SK-MEL-5 (cell line): ENCODE results near the gene TPSAB1. TPM values are rescaled to one million over a fixed set of nuclear protein-coding genes. Genes with fewer than 3 reads are reported as not detected.
"Not testable (repeated sequence)": the region's sequence is repeated elsewhere in the genome, so short reads cannot be mapped to it uniquely, and the experiment has no call there.

Experiments used
- DNase-seq: peaks from one replicate; pipeline ENCODE4 v3.0.0-alpha.2; 2016; ENCODE audit warnings: low read depth, low spot score
- in situ Hi-C: cut with HindIII; loops from 2 replicates; pipeline ENCODE4 v1.10.0; 2016; ENCODE audit warnings: low sequenced_read_pairs, high pct_unique_total_duplicates, low pct_unique_long_range_greater_than_20kb
- polyA plus RNA-seq, 2 experiments: library from polyadenylated mRNA; depleted of rRNA; stranded (reverse); fragments of >200 nt; gene quantifications; 2 replicates each; pipeline ENCODE4 v1.2.3, GENCODE V29; 2015
- total RNA-seq: library from RNA; depleted of rRNA; stranded (reverse); fragments of >200 nt; shearing (Covaris generic); gene quantifications from 2 replicates; pipeline ENCODE4 v1.2.3, GENCODE V29; 2014; rRNA removed

Gene TPSAB1
- not detected in 2 replicates for total RNA-seq
- not detected in 2 replicates for polyA plus RNA-seq (2015; cell fraction: cytosol; rRNA removed)
- not detected in 2 replicates for polyA plus RNA-seq (2015; cell fraction: nucleus; rRNA removed)

DNA sequence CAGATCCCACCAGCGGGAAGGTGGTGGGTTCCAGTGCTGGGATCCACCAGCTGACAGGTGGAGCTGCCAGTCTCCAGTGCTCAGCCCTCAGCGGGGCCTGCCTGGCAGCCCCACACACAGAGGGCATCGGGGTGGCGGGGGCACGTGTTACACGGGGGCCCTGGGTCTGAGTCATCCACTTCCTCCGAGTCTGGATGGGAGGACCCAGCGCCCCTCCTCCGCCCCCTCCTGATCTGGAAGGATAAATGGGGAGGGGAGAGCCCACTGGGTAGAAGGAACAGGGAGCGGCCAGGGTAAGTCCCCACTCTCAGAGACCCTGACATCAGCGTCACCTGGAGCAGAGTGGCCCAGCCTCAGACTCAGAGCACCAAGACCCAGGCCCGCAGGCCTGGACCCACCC lies at the start of gene TPSAB1:
Gene TPSAB1, plus strand, starts transcription at position 270 of the 400 bp plus-strand sequence. CDS start 234 bp downstream, outside the sequence.
- DNase-seq, in situ Hi-C loops: not testable (repeated sequence)

DNA sequence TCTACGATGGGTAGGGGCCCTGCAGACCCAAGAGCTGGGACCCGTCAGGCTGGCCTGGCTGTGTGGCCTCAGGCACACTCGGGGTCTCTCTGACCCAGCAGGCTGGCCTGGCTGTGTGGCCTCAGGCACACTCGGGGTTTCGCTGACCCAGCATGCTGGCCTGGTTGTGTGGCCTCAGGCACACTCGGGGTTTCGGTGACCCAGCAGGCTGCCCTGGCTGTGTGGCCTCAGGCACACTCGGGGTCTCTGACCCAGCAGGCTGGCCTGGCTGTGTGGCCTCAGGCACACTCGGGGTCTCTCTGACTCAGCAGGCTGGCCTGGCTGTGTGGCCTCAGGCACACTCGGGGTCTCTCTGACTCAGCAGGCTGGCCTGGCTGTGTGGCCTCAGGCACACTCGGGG lies 49.7 kb upstream of the TPSAB1 start:
- in situ Hi-C loops, DNase-seq: not testable (repeated sequence)

DNA sequence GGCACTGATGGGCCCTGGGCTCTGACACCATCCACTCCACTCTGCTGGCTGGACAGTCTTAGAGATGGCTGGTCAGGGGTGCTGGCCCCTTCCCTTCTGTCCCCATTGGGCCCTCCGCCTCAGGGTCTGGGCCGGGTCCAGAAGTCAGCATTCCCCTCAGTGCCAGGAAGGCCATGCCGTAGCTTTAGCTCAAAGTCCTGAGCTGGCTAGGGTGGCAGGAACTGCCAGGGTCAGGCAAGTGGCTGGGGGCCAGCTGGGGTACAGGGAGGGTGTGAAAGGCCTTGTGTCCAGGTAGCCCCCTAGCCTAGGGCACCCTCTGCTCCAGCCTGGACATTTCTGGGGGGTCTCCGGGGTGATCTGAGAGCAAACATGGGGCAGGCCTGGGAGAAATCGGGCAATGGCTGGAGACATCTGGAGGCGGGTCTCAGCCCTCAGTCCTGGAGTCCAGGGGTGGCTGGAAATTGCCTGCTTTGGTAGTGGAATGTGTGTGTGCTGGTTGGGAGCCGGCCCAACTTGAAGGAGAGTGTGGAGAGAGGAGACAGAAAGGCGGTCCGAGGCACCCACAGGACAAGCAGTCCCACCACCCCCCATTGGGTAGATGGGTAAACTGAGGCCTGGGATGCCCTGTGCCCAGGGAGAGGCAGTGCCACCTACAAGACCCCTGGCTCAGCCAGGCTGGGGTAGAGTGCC lies 48.0 kb upstream of the TPSAB1 start:
- DNase-seq, result no peak
- in situ Hi-C loops, result no loop called here

DNA sequence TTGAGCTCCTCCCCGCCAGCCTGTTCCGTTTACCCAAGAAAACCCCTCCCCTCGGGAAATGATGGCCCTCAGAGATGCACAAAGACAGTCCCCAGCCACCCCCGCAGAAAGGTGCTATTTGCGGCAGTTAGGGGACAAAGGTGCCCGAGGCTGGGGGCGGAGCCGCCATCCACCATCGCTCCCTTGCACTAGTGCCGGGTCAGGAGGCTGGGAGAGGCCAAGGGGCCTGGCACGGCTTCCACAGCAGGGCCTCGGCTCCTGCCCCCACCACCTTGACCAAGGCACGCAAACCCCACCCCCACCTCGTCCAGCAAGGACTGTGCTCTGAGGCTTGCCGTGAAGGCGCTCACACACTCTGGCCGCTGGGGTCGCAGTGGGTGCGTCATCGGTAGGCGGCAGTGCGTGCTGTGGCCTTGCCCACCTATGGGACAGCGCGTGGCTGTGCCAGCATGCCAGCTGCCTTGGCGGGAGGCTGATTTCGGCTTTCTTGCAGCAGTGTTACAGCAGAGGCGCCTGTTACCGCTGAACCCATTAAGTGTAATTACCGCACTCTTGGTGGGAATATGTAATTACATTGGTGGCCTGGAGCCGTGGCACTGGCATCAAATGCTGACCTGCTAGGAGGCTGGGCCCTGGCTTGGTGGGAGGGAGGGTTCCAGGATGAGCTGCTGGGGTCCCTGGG lies 47.2 kb upstream of the TPSAB1 start:
- no peak for DNase-seq
- in situ Hi-C loops, result no loop called here

DNA sequence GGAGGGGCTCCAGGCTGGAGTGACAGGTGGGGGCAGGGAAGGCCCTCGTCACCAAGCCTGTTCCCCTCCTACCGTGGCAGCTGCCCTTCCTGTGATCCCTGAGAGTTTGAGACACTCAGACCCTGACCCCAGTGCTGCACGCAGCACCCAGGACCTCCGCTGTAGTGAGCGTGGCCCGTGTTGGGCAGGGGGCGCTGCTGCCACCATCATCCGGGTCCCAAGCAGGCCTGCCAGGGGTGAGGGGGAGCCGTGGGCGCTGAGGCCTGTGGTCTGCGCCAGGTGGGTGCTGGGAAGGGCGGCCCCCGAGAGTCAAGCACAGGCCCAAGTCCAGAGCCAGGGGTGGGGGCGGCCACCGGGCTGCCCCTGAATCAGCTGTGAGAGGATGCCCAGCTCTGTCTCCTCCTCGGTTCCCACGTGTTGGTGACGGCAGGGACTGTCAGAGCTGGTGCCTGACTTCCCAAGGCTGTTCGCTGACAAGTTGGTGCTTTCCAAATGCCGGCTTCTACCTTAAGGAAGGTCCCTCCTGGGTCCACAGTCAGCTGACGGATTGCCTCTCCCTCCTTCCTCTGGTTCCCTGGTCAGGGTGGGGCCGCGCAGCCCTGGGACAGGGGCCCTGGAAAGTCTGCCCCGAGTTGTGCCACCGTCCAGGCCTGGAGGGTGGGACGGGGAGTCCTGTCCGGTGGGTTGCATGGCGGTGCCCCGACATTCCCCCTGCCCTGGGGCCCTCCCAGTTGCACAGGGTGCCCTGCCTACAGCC lies 46.5 kb upstream of the TPSAB1 start:
- no peak for DNase-seq
- in situ Hi-C loops, result no loop called here

DNA sequence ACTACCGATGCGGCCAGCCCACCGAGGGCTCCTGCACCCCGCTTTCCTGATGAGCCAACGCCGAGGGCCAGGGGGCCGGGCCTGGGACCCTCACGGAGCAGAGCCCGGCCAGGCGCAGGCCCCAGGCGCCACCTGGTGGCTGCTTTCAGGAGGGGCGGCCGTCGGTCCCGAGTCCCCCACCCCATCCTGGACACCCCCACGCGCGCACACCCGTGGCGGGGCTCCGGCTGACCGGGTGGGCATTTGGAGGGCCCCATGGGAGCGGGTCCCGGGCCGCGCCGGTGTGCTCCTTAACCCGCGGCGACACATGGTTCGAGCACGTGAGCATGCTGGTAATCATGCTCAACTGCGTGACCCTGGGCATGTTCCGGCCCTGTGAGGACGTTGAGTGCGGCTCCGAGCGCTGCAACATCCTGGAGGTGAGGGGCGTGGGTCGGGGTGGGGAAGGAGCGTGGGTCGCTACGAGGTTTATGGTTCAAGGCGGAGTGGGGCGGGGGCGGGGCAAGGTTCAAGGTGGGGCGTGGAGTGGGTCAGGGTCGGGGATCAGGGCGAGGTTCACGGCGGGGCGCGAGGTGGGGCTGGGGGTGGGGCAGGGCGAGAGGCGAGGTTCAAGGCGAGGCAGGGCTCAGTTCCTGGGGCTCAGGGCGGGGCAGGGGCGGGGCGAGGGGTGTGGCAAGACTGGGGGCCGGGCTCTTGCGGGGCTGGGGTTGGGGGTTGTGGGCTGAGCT lies 45.7 kb upstream of the TPSAB1 start:
- in situ Hi-C loops, result no loop called here
- no peak for DNase-seq

DNA sequence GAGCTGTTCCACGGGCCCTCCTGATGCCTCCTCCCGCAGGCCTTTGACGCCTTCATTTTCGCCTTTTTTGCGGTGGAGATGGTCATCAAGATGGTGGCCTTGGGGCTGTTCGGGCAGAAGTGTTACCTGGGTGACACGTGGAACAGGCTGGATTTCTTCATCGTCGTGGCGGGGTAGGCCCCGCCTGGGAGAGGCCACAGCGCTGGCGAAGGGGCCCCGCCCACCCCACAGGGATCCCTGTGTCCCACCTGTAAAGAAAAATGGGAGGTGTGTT lies 45.2 kb upstream of the TPSAB1 start:
- in situ Hi-C loops, result no loop called here

DNA sequence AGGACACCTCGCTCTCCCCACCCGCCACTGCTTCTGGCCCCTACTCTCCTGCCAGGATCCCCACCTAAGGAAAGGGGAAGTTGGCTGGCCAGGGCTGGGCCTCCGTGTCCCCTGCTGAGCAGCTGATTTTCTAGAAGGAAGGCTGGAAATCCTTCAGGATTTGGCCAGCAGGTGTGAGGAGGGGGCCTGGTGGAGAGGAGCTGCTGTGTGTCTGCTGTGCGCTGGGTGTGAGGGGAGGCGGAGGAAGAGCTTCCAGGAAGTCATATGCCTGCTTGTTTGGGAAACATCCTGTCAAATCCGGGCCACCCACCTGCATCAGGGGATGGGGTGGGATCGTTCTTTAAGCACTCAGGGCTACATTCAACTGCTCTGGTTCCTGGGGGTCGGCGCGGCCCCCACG lies 44.0 kb upstream of the TPSAB1 start:
- in situ Hi-C loops, result no loop called here
- no peak for DNase-seq

More for the DNA sequence above, 45.2 kb upstream of the TPSAB1 start:
- DNase-seq, result no peak

DNA sequence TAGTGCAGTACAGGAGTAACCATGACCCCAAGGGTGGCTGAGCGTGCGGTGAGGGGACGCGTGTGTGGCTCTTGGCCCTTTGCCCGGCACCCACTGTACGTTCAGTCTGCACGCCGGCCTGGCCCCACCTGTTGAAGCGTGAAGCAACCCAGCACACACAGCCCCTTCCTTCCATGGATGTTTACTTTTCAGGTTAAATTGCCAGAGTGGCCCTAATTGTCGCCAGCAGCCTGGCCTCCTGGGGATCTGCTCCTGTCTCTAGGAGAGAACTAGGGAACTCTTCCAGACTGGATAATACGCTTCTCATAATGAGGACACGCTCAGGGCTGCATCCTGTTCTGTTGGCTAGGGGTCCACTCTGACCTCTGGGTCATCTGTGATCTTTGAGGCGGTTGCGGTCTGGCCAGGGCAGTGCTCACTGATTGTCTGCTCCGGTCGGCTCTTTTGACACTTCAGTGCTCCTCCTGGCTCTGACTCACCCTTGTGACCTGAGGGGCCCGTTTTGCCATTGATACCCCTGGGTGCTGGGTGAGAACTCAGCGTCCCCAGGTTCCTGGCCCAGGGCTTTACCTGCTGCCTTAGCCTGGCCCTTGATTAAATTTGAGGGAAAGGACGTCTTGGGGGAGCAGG lies 43.2 kb upstream of the TPSAB1 start:
- in situ Hi-C loops, result no loop called here
- DNase-seq, result no peak

DNA sequence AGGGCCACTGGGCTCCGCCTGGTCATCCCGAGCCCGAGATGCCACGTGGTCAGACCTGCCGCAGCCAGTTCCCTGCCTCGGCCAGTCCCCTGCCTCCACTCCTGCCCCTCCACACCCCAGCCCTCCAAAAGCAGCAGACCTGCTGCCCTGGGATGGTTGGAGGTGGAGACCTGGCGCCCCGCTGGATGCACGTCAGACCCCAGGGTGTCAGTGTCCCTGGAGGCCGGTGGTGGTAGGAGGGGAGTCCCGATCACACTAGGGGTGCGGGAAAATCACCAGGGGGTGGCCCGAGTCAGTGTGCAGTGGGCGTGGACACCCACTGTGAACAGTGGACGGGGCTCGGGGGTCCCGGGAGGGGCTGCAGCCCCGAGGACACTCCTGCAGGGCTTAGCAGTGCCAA lies 42.3 kb upstream of the TPSAB1 start:
- no peak for DNase-seq
- in situ Hi-C loops, result no loop called here

DNA sequence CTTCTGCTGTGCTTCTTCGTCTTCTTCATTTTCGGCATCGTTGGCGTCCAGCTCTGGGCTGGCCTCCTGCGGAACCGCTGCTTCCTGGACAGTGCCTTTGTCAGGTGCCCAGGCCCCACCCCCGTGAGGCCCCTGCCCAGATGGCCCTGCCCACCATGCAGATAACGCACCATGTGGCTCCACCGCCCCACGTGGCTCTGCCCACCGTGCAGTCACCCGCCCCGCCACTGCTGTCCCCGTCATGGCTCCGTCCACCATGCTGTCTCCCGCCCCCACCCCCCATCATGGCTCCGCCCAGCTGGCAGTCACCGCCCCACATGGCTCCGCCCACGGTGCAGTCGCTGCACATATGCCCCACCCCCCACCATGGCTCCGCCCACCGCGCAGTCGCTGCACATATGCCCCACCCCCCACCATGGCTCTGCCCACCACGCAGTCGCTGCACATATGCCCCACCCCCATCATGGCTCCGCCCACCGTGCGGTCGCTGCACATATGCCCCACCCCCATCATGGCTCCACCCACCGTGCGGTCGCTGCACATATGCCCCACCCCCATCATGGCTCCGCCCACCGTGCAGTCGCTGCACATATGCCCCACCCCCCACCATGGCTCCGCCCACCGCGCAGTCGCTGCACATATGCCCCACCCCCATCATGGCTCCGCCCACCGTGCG lies 41.7 kb upstream of the TPSAB1 start:
- in situ Hi-C loops, DNase-seq: not testable (repeated sequence)

DNA sequence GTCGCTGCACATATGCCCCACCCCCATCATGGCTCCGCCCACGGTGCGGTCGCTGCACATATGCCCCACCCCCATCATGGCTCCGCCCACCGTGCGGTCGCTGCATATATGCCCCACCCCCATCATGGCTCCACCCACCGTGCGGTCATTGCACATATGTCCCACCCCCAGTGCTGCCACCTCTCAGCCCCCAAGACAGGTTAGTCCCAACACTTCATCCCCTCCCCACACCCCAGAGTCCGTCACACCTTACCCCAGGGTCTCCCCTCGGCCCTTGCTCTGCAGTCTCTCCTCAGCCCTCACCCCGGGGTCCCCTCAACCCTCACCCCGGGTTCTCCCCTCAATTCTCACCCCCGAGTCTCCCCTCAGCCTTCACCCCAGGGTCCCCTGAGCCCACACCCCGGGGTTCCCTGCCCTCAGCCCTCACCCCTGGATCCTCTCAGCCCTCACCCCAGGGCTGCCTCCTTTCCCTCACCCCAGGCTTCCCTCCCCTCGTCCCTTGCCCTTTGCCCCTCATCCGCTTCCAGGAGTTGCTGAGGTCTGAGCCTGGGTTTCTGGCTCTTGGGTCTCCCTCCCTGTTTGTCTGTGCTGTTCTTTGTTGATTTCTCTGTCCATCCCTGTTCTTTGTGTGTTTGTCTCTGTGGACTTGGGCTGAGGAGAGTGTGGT lies 41.0 kb upstream of the TPSAB1 start:
- peak; percentile 13 for DNase-seq
- in situ Hi-C loops, result no loop called here

DNA sequence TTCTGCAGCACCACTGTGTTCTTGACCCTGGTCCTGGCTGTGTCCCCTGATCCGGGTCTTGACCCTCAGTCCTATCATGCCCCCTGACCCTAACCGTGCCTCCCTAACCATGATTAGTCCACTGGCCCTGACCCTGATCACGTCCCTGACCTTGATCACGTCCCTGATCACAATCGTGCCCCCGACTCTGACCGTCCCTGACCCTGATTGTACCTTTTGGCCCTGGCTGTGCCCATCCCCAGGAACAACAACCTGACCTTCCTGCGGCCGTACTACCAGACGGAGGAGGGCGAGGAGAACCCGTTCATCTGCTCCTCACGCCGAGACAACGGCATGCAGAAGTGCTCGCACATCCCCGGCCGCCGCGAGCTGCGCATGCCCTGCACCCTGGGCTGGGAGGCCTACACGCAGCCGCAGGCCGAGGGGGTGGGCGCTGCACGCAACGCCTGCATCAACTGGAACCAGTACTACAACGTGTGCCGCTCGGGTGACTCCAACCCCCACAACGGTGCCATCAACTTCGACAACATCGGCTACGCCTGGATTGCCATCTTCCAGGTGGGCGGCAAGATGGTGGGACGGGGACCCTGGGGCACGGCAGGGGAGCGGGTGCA lies 40.4 kb upstream of the TPSAB1 start:
- DNase-seq, result no peak
- in situ Hi-C loops, result no loop called here

DNA sequence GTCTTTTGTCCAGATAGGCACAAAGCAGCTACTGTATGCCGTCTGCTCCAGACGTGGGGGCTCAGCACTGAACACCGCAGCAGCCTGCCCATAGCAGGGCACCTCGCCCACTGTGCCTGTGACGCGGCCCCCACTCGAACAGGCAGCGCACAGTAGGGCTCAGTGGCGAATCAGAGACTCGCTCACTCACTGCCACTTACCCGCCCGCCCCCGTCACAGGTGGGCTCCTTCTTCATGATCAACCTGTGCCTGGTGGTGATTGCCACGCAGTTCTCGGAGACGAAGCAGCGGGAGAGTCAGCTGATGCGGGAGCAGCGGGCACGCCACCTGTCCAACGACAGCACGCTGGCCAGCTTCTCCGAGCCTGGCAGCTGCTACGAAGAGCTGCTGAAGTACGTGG lies 39.1 kb upstream of the TPSAB1 start:
- no peak for DNase-seq
- in situ Hi-C loops, result no loop called here

DNA sequence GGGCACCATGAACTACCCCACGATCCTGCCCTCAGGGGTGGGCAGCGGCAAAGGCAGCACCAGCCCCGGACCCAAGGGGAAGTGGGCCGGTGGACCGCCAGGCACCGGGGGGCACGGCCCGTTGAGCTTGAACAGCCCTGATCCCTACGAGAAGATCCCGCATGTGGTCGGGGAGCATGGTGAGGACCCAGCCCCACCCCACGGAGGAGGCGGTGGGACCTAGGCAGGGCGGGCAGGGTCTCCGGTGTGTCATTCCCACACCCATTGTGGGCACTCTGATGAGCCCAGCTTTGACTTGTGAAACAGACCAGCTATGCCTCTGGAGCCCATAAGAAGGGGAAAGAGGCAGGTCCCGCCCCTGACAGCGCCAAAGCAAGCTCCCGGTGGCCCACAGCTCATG lies 38.2 kb upstream of the TPSAB1 start:
- in situ Hi-C loops, result no loop called here
- no peak for DNase-seq

DNA sequence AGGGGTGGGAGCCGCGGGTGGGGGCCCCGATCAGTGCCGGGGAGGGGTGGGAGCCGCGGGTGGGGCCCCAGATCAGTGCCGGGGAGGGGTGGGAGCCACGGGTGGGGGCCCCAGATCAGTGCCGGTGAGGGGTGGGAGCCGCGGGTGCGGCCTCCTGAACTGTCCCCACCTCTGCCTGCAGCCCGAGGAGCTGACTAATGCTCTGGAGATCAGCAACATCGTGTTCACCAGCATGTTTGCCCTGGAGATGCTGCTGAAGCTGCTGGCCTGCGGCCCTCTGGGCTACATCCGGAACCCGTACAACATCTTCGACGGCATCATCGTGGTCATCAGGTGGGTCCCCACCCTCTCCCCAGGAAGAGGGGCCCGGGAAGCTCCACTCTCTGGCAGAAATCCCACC lies 35.6 kb upstream of the TPSAB1 start:
- no peak for DNase-seq
- in situ Hi-C loops, result no loop called here
